Measurements from ENCODE around the gene MED13.
"Not testable (repeated sequence)": the region's sequence is repeated elsewhere in the genome, so short reads cannot be mapped to it uniquely, and the experiment has no call there.

Gene MED13

DNA sequence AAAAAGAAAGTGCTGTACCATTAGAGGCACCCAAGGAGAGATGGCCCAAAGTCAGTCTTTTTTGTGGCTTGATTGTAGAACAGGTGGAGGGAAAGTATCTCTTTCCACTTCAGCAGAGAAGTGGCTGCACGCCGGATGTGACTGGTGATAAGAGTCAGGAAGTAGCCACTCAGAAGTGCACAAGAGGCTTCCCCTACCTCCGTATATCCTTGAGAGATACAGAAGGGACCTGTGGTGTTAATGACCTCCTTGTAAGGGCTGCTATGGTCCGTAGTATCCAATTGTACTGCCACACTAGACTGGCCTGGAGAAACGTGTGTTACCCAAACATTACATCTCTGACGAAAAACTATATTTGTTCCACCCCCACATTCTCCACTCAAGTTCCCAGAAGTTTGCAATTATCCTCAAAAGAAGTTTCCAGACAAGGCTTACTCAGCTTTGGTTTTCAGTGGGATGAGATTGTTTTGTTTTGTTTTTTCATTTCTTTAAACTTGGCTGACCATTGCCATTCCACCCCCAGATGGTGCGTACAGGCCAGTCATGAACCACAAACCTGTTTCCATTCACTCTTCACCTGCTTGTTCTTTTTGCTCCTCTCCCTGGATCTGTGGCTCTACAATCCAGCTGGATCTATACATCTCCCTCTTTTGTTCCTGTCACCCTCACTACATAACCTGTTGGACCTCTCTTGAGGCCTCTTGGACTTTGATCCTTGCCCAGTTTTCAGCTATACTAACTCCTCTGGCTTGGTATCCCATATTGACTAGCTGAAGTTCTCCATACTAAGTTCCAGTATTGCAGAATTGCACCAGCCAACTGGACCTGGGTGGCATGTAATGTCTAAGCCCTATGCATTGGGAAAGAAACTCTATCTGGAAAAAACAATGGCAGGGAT lies 20.7 kb upstream of the MED13 start:
- no peak for DNase-seq

DNA sequence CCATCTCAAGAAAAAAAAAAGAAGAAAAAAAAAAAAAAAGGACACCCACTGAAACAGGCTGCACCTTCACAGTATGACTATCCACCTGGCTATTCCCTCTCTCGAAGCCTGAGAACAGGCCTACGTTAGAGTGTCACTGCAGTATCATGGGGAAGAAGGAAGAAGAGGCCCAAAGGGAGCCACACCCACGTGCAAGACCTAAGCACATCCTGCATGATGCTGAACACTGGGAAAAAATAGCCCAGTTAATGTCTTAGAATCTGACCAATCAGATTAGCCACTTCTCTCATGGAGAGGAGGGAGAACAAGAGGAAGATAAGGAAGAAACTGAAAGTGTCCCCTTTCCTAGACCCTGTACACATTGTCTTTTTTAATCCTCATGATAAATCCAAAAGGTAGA lies 19.5 kb upstream of the MED13 start:
- no peak for DNase-seq

DNA sequence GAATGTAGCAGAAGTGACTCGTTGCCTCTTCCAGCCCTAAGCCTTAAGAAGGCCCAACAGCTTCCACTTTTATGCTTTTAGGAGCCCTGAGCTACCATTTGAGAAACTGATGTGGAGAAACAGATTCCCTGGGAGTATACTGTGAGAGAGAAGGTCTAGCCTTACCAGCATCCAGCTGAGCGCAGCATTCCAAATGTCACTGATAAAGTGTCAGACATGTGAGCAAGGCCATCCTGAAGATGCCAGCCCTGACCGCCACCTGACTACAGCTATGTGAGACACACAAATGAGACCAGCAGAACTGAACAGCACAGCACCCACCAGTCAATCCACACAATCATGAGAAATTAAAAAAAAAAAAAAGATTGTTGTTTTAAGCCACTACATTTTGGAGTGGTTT lies 18.6 kb upstream of the MED13 start:
- no peak for DNase-seq

DNA sequence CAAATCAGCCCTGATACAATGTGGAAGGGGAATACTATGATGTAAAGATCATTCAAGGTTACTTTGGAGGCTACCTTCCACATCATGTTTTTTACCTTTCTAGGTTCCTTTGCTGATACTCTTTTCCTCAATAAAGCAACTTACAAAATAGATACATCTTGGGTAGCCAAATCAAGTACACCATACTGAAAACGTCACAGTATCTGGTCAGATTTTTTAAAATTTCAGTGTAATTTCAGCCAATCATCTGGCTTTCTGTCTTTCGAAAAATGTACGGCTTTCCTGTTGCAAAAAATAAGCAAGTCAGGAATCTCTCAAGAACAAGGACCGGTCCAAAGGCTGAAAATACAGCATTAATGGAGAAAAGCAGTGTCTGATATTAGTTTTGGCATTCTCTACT lies 15.6 kb upstream of the MED13 start:
- no peak for DNase-seq

- DNase-seq = no peak
These were observed 12.9 kb upstream of the MED13 start for GRCh38 chr17:62078009-62078408.

DNA sequence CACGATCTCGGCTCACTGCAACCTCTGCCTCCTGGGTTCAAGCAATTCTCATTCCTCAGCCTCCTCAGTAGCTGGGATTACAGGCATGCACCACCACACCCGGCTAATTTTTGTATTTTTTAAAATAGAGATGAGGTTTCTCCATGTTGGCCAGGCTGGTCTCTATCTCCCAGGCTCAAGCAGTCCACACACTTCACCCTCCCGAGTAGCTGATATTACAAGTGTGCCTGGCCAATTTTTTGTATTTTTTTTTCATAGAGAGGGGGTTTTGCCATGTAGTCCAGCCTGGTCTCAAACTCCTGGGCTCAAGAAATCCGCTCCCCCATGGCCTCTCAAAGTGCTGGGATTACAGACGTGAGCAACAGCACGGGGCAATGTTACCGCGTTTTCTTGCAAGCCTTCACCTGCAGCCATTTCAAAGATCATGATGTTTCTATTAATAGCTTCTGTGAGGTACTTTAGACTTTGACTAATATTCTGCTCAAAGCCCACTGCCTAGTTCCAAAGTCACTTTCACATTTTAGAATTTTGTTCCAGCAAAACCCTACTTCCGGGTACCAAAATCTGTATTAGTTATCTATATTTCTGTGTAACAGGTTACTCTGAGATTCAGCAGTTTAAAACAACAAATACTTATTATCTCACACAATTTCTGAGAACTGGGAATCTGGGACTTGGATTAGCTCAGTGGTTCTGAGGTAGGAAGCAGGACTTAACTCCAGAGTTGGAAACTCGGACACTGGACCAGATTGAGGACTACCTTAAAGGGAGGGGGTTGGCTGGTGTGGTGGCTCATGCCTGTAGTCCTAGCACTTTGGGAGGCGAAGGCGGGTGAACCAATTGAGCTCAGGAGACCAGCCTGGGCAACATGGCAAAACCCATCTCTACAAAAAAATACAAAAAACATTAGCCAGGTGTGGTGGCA lies 12.0 kb upstream of the MED13 start:
- DNase-seq = no peak

DNA sequence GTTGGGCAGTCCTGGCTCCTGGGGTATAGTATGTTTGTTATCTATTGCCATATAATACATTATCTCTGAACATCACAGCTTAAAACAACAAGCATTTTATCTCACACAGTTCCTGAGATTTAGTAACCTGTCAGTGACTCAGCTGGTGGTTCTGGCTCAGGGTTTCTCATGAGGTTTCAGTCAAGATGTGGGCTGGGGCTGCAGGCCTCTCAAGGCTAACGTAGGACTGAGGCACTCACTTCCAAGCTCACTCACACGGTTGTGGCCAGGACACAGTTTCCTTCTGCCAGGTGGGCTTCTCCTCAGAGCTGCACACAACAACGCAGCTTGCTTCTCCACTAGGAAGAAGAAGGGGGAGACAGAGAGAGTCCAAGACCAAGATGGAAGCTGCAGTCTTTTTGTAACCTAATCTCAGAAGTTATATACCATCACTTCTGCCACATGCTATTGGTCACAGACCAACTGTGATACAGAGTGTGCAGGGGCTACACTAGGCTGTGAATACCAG lies 10.3 kb upstream of the MED13 start:
- DNase-seq = no peak

GRCh38 chr17:62073993-62074392 lies 8.9 kb upstream of the MED13 start:
- no peak for DNase-seq

- DNase-seq = not testable (repeated sequence)
These were observed 7.8 kb upstream of the MED13 start for GRCh38 chr17:62072855-62073254.

DNA sequence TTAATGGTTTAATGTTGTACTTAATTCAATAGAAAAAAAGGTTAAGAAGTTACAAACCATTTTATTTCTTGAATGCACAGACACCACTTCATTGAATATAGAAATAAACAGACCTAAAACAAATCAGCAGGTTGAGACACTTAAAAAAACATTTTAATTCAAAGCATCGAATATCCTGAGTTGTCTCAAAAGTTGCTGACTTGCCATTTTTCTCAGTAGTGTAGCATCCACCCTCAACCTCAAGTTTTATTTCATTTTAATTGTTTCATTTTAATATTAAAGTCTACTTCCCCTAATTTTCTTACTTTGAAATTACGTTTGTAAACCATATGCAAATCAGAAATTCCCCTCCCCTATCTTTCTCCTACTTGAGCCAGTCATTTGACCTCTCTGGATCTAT lies 5.8 kb upstream of the MED13 start:
- no peak for DNase-seq

- no peak for DNase-seq
These were observed 2.4 kb upstream of the MED13 start for GRCh38 chr17:62067165-62068145.

DNA sequence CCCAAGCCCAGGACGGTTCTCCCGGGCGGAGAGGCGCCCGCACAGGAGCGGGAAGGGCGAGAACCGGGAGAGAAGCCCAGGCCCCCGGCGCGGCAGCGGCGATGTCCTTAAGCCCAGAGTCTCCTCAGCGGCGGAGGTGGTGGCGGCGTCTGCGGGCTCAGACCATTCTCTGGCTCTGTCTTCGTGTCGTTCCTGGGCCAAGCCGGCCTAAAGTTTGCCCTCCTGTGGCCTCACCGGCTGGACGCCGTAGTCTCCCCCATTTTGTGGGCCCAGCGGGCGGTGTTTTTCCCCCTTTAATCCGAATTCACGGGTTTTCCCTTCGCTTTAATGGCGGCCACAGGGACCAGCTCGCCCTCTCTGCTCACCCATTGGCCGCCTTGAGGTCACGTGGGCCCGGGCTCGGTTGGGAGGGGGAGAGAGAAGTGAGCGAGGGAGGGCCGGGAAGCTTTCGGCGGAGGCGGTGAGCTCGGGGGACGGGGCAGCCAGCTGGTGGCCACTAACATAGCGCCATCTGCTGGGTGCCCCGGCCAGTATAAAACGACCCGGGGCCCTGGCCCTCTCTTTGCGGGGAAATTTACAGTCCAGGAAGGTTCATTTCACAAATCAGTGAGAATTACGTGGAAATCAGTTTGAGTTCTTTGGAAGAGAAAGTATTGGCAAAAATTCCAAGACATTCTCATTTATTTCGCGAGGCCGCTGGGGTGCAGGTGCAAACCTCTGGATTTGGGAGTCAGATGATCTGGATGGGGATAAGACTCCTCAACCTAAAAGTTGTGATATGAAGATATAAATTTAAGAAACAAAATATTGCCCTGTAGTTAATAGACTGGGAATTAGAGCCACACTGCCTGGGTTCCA lies 762 bp upstream of the MED13 start:
- peak; percentile 87 to 95 for DNase-seq

DNA sequence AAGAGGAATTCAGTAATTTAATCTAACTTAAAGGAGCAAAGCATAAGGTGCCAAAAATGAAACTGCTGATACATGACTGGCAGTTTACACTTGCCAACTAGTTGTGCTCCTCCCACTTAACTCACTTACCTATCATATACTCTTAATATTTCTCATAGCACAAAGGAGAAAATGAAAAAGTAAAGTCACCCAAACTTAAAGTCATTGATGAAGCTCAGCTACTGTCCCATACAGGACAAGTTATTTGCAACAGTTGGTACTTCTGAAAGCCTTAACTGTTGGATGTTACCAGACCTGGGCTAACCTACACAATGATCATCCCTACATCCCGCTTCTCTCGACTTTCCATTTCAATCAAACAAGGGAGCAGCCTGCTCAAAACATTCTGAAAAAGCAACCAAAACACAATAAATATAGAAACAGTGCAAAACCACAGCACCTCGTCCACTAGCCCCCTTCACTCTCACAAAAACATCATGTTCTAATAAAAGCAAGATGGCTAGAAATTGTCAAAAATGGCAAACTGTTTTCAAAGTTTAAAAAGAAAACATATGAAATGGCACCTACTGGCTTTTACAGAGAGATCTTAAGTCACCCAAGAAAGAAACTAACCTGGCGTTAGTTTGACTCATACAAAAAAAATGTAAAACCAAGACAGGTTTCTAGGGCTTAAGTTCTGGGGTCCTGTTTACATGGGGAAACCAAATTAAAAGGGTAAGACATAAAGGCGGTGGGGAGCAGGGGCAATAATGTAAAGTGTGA lies 868 bp downstream of the MED13 start:
- peak in 1 of 2 experiments; percentile 15 for DNase-seq

DNA sequence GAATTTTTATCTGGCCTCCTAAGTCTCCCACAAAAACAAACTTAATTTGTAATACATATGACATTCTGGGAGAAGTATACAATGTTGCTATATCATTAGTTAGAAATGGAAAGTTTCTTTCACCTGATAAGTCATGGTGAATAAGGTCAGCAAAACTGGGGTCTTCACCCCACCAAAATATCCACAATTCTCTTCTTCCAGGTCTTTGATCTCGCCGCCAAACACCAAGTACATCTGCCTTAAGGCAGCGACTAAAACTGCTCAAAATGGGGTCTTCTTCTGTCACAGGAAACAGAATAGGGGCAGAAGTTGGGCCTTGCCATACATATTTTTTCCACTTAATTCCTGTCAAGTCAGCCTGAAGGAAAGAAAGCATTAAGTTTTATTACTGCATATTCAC lies 2.1 kb downstream of the MED13 start:
- DNase-seq = no peak

DNA sequence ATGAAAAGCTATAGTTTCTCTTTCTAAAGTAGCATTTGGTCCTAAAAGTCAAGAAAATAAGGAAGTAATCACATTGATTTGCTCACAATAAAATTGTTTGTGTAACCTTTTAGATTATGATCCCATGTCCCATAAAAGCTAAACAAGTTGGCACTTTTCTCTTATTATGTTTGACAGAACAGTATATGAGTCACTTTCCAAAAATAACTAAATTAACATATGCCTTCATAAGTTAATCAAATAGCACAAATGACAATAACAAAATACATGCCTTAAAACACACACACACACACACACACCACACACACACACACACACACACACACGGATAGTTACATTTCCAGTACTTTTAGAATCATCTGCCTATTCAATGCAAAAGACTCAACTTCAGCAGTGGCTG lies 2.8 kb downstream of the MED13 start:
- DNase-seq = no peak

- DNase-seq = no peak
These were observed 5.7 kb downstream of the MED13 start for GRCh38 chr17:62059414-62059813.

- DNase-seq = no peak
These were observed 6.5 kb downstream of the MED13 start for GRCh38 chr17:62058611-62059010.

DNA sequence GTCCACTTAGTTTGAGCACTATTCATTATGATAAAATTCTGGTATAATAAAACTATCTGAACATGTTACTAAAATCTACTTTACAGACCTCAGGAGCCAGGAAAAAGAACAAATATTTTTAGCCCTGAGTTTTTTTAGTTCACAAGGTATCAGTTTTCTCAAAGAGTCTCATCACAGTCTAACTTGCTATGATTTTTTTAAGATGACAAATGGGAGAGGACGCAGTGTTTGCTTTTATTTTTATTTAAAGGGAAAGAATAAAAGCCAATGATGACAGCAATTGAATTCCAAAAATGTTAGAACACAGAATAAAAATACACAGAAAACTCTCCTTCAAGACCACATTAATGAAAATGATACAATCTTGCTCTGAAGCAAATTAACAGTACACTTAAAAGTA lies 7.4 kb downstream of the MED13 start:
- DNase-seq = no peak

DNA sequence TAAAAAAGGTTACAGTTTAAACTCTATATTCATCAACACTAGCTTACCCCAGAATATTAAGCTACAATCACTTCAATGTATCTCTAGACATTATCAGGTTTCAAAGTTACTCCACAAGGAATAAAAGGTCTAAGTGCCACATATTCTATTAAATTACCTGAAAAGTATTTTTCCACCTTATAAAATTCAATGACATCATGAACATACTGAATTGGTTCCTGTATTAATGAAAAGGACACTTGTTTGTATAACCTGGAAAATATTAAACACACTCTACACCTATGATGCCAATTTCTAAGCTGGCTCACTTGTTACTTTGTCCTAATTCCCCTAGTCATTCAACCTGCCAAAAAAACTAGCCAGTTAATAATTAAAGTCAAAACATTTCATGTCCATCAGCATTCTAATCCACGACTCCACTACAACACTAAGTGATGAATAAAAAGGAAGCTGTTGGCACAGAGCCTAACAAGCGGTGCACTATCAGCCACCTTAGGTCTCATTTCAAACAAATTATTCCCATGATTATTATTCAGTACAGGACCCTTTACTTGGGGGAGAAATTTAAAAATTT lies 12.2 kb downstream of the MED13 start:
- no peak for DNase-seq

GRCh38 chr17:62051053-62051452 lies 14.0 kb downstream of the MED13 start:
- no peak for DNase-seq
